8988T (cell line): ENCODE data around the gene NFIC.
"Not testable (repeated sequence)": the region's sequence is repeated elsewhere in the genome, so short reads cannot be mapped to it uniquely, and the experiment has no call there.

Experiments
- DNase-seq: peaks from one replicate; pipeline ENCODE4 v3.0.0; 2011

NFIC gene

DNA sequence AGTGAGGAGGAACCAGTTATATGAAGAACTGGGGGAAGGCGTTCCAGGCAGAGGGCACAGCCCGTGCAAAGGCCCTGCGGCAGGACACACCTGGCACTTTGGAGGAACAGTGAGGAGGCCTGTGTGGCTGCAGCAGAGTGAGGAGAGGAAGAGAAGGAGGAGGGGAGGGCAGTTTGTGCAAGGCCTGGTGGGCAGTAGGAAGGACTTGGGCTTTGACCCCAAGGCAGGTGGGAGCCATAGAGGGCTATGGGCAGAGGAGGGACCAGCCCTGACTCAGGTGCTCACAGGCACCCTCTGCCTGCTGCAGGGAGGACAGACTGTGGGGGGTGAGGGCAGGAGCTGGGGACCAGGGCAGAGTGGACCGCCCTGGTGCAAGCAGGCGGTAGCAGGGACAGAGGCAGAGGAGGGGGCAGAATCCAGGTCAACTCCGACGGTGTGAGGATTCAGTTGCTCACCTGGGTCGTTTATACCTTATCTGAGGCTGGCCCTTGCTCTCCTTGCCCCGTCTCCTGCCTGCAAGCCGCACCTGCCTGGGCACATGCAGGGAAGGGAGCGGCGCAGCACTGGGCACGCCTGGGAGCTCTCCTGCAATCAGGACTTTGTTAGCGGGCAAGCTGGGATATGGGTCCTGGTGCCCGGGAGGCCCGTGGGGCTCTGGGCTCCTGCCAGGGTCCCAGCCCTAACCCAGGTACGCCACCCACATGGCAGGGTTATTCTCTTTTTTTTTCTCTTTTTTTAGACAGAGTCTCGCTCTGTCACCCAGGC, 34.8 kb downstream of the NFIC start:
- no peak for DNase-seq

DNA sequence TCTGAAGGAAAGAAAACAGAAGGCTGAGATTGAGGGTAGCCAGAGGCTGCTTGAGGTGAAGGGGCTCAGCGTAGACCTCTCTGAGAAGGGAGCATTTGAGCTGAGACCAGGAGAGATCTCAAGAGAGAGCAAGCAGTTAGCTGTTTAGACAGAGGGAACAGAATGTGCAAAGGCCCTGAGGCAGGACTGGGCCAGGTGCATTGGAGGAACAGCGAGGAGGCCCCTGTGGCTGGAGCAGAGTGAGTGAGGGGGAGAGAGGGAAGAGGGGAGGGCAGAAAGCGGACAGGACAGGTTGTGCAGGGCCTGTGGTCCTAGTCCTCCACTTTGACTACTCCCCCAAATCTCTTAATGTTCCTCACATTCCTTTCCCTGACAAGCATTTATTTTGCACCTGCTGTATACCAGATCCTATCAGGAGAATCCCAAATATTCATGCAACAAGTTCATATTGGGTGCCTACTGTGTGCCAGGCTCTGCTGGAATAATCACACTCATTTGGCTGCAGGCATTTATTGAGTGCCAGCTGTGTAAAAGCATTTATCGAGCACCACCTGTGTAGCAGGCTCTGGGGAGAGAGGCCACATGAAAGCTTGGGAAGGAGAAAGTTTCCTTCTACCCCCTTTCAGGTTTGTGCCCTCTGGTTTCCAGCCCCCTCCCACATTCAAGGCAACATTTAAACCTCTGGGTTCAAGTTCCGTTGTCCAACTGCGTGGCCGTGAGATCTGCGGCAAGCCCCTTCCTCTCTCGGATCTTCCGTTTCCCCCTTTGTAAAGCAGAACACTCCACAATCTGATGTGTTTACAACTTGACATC, 36.5 kb downstream of the NFIC start:
- DNase-seq, result no peak

DNA sequence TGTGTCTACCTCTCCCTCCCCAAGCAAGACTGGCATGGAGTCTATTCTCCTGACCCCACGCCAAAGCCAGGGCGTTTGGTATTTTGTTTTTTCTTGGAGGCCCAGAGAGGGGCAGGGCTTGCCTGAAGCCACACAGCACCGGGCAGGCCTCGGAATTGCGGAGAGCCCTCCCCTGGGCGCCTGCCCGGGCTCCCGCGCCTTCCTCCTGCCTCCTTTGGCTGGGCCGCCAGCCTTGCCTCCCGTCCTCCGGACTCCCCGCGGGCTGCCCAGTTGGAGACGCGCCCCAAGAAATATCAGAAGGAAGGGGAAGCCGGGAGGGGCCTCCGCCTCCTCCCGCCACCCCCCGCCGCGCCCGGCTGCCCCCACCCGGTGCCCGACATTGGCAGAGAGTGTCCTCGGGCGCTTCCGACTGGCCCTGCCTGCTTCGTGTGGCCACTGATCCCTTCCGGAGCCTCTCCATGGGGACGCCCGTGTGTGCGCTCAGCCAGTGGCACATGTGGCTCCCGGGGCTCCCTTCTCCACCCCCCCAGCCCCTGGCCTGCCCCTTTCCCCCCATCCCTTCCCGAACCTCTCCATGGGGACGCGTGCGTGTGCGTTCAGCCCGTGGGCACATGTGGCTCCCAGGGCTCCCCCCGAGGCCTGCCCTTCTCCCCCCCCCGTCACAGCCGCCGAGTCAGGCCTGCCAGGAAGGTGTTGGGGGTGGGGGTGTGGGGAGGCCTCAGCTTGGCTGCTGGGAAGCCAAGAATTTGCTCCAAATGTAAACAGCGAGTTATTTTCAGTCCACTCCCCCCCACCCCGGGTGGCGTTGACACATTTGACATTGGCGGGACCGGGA, 37.3 kb downstream of the NFIC start:
- DNase-seq, result no peak

DNA sequence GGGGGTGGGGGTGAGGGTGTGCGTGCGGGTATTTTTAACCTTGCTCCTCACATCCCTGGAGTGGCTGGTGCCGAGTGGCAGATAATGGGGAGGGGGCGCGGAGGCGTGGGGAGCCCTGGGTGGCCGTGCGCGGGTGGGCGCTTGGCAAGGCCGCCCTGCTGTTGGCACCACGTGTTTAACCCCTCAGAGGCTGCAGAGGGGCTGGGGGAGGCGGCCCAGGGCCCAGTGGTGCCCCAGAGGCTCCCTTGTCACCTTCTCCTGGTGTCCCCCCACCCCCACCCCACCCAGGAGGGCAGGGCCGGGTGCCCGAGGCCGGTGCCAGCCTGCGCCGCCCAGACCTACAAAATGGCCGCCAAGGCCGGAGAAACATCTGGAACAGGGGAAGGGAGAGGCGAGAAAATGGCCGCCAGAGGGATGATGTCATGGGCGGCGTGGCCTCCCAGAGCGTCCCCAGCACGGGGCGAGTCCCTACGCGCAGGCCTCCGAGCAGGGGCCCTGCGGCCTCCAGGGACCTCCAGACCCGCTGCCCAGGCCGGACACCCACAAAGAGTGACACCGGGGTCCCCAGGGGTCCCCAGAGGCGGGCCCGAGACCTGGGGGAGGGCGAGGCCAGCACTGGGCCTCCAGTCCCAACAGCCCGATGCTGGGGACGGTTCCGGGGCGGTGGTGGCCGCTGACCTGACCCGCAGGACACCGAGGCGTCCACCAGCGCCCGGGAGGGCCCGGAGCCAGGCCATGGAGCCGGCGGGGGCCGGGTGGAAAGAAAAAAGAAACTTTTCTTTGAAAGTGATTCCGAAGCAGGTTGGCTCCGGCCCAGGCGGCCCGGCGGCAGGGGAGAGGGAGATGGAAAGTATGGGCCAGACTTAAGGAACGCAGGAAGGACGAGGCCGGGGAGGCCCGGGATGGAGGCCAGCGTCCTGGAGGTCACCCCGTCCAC, 38.2 kb downstream of the NFIC start:
- DNase-seq, result no peak

DNA sequence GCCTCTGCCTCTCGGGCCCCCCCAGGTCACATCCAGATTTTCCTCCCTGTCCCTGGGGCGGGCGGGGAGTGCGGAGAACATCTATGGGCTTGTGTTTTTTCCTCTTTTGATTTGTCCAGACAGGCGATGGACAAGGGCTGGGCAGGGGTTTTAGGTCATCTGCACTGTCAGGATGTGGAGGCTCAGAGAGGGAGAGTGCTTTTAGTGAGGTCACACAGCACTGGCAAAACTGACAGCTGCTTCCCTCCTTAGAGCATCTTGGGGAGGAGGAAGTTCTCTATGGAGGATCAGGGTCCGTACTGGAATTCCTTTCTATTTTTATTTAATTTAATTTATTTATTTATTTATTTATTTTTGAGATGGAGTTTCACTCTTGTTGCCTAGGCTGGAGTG, 38.9 kb downstream of the NFIC start:
- no peak for DNase-seq

DNA sequence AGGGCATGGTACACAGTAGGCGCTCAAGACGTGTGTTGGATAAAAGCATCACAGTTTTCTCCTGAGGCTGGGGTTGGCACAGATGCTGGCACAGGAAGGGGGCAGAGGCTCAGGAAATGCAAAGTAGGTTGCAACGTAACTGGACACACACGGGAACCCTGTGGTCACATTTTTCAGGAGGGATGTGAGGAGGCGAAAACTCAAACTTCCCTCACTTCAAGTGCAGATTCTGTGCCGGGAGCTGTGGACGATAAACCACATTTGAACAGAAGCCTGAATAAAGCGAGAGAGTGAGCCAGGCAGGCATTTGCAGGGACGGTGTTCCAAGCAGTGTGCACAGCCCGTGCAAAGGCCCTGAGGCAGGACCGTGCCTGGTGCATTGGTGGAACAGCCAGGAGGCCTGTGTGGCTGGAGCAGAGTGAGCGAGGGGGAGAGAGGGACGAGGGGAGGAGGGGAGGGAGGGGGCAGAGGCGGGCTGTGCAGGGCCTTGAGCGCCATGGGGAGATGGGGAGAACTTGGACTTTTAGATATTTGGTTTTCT, 40.3 kb downstream of the NFIC start:
- DNase-seq, result no peak

DNA sequence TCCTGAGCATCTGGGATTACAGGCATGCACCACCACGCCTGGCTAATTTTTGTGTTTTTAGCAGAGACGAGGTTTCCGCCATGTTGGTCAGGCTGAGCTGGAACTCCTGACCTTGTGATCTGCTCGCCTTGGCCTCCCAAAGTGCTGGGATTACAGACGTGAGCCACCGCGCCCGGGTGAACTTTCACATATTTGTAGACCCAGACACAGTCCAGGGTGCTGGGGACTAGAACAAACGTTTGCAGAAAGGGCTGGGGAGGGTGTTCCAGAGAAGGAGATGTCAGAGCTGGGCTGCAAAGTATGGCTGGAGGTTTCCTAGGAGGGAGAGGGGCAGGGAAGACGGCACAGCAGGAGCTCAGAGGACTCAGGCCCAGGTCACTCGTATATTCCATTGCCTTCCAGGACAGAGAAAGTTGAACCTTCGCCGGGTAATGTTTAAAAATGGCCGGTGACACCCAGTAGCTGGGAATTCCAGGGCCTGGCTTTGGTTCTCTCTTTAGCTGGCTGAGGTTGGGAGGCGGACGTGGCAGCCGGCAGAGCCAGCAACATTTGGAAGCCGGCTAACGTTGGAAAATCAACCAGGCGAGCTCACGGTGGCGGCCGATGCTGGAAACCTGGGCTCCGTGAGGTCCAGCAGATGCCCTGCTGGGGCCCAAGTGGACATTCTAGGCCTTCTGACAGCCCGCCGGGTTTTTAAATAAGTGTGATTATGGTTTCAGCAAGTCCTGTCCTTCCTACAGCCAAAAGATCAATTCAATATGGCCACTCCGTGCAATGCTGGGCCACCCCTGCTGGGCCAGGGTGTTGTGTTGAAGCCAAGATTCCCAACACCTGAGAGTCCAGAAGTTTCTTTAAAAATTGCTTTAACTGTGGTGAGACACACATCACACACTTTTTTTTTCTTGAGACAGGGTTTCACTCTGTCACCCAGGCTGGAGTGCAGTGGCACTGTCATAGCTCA, 41.5 kb downstream of the NFIC start:
- DNase-seq, result no peak

DNA sequence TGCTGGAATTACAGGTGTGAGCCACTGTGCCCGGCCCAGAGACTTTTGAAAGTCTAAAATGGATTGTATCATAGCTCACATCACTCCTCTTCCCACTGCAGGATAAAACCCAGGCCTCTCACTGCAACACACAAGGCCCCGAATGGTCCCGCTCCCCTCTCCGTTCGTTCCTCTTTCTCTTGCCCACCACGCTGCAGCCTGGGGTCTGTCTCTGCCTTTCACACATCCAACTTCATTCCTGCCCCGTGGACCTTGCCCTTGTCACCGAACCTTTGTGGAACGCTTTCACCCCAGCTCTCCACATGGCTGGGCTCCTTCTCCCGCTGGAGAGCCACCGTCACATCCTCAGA, 42.6 kb downstream of the NFIC start:
- no peak for DNase-seq

DNA sequence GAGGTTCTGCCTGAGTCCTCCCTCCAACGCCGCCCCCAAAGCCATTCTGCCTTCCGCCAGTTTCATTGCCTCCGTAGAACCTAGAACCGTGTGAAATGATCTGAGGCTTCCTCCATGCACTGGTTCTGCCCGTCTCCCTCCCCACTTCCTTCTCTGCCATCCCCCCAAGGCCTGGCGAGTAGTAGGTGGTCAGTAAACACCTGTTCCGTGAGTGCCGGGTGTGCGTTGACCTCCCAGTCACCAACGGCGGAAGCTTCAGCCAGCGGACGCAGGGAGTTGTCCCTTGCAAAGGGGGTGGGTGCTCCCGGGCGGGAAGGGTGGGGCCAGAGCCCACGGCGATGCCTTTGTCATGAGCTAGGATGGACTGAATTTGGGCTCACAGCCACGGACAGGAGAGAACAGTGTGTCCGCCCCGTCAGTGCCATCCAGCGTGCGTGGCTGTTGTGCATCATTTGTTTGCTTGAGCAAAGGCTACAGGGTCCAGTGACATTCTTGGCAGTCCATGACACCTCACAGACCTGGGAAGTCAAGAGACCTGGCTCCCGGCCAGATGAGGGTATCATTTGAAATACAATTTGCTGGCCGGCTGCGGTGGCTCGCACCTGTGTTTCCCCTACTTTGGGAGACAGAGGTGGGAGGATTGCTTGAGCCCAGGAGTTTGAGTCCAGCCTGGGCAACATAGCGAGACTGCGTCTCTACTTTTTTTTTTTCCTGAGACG, 43.1 kb downstream of the NFIC start:
- DNase-seq, result no peak

DNA sequence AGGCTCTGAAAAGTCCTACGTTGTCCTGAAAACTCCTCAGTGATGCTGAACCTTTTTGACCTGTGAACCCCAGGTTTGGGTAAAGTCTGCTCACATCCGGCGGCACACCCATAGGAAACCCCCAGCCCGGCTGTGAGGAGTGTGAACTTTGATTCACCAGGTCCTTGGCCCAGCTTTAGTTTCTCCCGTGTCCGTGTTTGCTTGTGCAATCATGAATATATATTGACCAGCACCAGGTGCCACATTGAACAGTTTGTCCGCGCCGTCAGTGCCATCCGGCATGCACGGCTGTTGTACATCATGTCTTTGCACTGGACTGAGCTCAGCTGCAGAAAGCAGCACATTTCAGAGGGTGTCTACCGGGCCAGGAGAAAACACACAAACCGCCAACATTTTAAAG, 45.3 kb downstream of the NFIC start:
- DNase-seq, result no peak

DNA sequence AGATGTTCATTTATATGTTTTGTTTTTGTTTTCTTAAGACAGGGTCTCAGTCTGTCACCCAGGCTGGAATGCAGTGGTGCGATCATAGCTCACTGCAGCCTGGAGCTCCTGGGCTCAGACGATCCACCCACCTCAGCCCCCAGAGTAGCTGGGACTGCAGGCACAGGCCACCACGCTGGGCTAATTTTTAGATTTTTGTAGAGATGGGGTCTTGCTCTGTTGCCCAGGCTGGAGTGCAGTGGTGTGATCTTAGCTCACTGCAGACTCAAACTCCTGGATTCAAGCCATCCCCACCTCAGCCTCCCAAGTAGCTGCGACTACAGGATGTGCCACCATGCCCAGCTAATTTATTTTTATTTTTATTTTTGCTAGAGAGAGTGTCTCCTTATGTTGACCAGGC, 45.7 kb downstream of the NFIC start:
- no peak for DNase-seq

DNA sequence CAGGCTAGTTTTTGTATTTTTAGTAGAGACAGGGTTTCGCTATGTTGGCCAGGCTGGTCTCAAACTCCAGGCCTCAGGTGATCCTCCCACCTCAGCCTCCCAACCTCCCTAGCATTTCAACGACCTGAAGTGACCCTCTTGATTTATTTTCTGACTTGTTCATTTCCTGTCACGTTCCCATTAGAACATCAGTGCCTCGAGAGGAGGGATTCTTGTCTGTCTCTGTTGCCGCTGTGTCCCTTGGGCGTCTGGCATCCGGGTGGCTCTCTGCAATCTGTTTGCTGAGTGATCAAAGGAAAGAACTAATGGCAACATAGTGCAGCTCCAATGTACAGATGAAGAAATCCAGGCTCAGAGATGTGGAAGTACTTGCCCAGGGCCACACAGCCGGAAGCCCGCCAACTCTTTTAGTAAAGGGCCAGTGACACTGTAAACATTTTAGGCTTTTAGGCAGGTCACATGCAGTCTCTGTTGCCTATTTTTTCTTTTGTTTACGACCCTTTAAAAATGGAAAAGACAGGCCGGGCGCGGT, 47.5 kb downstream of the NFIC start:
- DNase-seq, result no peak

DNA sequence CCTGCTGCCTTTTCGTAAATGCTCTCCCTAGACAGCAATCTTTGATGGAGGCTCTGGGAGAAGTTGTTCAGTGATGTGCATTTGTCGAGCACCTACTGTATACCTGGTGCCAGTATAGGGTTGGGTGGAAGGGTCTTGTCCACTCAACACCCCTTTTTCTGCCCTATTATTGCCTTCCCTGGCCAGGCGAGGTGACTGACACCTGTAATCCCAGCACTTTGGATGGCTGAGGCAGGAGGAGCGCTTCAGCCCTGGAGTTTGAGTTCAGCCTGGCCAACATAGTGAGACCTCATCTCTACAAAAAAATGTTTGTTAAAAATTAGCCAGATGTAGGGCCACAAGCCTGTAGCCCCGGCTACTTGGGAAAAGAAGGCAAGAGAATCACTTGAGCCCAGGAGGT, 49.3 kb downstream of the NFIC start:
- DNase-seq, result no peak

DNA sequence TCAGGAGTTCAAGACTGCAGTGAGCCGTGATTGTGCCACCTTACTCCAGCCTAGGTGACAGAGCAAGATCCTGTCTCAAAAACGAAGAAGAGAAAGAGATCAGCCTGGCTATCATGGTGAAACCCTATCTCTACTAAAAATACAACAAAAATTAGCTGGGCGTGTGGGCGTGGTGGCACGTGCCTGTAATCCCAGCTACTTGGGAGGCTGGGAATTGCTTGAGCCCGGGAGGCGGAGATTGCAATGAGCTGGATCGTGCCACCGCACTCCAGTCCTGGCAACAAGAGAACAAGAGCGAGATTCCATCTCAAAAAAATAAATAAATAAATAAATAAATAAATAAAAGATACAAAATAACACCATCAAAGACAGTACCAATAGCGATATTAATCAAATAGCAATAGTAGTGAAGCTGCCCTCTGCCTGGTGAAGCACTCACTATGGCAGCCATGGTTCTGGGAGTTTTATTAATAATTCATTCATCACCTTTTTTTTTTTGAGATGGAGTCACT, 53.9 kb downstream of the NFIC start:
- no peak for DNase-seq

DNA sequence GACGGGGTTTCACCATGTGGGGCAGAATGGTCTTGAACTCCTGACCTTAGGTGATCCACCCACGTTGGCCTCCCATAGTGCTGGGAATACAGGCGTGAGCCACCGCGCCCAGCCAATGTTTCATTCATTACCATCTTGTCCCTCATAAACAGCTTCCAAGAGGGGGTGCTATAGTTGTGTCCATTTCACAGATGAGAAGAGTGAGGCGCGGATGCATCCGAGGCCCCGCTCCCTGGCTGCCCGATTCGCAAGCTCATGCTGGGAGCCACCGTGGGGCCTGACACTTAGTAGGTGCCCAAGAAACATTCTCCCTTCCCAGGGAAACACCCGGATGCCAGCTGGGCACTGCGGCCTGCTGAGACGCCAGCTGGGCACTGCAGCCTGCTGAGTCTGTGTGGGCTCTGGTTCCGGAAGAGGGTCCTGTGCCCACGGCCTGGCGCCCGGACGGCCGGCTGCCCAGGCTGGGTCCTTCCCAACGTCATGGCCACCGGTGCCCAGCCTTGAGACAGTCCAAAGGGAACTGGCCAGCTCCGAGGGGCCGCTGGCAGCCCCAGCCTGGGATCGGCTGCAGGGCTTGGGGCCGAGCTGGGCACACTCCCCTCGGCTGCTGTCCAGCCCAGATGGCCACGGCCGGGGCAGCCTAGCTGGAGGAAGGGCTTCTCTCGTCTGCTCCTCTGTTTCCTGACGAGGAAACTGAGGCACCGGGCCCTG, 54.7 kb downstream of the NFIC start:
- DNase-seq, result no peak

DNA sequence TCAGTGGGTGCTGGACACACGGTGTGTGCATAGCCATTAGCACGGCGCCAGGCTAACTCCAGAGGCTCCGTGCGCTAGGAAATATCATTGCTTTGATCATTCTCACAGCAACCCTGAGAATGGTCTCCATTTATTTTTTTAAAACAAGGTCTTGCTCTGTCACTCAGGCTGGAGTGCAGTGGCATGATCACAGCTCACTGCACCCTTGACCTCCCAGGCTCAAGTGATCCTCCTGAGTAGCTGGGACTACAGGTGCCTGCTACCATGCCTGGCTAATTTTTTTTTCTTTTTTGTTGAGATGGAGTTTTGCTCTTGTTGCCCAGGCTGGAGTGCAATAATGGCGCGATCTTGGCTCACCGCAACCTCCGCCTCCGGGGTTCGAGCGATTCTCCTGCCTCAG, 55.3 kb downstream of the NFIC start:
- not testable (repeated sequence) for DNase-seq

DNA sequence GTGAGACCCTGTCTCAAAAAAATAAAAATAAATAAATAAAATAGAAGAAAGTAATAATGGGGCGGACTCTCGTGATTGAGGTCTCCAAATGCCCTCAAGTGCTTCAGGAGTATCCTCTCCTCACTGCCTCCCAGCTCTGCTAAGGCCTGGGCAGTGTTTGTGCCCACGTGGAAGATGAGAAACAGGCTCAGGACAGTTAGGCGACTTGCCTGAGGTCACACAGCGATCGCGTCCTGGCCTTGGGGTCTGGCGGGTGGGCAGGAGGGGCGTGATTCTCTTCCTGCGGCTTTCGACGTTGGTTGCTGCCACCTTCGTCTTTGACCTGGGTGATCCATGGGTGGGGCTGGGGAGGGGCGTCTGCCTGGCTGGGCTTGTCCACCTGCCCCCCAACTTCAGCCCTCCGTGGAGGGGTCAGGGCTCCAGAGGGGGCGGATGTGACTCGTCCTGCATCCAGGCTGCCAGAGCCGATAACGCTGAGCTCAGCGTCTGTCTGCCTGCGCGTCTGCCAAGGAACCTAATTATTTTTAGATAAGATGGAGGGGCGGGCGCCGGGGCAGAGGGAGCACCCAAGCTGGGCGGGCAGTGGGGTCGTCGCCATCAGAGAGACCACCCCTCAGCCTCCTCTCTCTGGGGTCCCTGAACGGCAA, 56.9 kb downstream of the NFIC start:
- no peak for DNase-seq

DNA sequence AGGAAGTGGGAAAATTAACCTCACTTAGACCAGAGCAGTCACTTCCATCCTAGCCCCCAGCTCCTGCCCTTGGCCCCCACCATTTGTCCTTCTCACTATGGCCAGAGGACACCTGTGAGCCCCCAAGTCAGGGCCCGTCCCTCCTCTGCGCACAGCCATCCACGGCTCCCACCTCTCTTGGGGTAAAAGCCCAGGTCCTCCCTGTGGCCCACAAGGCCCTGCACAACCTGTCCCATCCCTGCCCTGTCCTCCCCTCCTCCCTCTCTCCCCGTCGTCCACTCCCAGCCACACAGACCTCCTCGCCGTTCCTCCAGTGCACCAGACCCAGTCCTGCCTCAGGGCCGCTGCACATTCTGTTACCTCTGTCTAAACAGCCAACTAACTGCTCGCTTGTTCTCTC, 60.0 kb downstream of the NFIC start:
- no peak for DNase-seq

DNA sequence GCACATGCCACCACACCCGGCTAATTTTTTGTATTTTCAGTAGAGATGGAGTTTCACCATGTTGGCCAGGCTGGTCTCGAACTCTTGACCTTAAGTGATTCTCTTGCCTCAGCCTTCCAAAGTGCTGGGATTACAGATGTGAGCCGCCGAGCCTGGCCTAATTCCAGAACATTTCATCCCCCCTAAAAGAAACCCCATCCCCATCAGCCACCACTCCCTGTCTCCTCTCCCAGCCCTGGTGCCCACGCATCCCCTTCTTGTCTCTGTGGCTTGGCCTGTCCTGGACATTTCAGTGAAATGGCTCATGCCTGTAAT, 63.9 kb downstream of the NFIC start:
- not testable (repeated sequence) for DNase-seq
